ENCODE measurements around the gene URM1.

DNA sequence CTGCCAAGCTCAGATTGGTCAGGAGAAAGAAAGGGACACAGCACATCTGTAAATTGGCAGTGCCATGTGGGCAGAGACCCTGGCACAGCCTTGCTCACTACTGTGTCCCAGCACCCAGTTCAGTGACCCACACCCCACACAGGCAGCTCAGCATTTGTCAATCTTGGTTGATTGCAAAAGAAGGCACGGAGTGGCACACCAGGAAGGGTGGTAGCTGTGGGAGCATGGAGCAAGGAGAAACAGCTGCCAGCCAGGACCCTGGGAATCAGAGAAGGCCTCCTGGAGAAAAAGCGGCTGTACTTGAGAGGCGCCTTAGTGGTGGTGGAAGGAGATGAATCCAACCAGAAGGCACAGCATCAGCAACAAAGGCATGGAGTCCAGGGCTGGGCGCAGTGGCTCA lies 27.3 kb upstream of the URM1 start:
- TF ChIP-seq POLR2AphosphoS5 (IDR thresholded peaks at IDR 0.05): no peak
- TF ChIP-seq, protein P1, sequence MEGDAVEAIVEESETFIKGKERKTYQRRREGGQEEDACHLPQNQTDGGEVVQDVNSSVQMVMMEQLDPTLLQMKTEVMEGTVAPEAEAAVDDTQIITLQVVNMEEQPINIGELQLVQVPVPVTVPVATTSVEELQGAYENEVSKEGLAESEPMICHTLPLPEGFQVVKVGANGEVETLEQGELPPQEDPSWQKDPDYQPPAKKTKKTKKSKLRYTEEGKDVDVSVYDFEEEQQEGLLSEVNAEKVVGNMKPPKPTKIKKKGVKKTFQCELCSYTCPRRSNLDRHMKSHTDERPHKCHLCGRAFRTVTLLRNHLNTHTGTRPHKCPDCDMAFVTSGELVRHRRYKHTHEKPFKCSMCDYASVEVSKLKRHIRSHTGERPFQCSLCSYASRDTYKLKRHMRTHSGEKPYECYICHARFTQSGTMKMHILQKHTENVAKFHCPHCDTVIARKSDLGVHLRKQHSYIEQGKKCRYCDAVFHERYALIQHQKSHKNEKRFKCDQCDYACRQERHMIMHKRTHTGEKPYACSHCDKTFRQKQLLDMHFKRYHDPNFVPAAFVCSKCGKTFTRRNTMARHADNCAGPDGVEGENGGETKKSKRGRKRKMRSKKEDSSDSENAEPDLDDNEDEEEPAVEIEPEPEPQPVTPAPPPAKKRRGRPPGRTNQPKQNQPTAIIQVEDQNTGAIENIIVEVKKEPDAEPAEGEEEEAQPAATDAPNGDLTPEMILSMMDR (IDR thresholded peaks at IDR 0.05): no peak

Measured in upper lobe of left lung (tissue), 4 donors.